T-helper 9 cell (primary cell): ENCODE results near the gene LRBA.
"Not testable (repeated sequence)": the region's sequence is repeated elsewhere in the genome, so short reads cannot be mapped to it uniquely, and the experiment has no call there.

Experiments used
- DNase-seq: peaks from one replicate; pipeline ENCODE4 v3.0.0-alpha.2; 2020

LRBA gene

DNA sequence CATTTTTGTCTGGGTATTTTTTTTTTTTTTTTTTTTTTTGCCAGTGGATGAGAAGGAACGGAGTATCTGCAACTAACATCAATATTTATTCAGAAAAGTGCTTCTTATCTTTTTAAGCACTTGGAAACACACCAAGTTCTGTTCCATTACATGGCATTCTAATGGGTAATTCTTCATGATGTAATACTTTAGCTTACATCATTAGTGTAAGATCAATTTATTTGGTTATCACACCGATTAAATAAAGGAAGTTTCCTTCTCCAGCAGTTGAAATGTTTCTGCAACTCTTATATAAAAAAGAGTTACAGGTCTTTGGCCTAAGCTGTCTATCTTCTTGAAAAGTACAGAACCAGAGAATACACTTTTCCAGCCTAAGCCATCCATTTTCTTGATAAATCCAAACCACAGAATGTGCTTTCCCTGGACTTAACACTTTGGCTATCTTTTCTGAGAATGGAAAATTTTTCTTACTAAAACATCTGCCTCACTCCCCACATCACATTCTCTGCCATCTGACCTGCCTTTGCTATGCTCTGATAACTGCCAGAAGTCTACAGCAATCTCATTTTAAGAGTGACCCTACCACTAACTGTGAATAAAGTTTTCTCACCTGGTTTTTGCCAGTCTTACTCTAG lies 625.1 kb downstream of the LRBA start:
- no peak for DNase-seq

DNA sequence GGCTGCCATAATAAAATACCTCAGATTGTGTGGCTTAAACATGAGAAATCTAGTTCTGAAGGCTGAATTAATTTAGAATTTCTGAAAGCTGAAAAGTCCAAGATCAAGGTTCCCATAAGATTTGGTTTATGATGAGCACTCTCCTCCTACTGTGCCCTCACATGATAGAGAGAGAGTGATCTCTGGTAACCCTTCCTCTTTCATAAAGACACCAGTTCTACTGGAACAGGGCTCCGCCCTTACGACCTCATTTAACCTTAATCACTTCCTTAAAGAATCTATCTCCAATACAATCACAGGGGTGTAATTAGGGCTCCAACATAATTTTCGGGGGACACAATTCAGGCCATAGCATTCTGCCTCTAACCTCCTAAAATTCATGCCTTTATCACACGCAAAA lies 627.1 kb downstream of the LRBA start:
- DNase-seq = no peak

DNA sequence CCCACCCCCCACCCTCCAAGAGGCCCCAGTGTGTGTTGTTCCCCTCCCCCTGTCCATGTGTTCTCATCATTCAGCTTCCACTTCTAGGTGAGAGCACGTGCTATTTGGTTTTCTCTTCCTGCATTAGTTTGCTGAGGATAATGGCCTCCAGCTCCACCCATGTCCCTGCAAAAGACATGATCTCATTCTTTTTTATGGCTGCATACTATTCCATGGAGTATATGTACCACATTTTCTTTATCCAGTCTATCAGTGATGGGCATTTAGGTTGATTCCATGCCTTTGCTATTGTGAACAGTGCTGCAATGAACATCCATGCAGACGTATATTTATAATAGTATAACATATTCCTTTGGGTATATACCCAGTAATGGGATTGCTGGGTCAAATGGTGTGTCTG lies 628.7 kb downstream of the LRBA start:
- DNase-seq = not testable (repeated sequence)

DNA sequence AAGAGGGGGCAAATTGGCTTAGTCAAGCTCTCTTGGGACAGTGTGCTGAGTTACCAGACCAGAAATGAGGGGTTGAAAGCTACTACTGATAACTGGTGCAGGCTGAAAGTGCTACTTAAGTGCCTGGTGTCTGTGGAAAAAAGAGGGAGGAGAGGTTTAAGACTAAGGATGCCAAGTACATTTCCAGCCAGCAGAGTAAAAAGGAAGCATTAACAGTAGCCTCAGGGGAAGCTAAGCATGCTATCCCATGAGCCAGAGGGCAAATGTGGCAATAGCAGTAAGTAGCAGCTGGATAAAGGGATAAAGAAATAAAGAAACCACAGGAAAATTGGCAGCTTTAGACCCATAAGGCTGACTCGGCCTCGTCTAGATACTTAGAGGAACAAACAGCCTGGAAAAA lies 629.5 kb downstream of the LRBA start:
- no peak for DNase-seq

DNA sequence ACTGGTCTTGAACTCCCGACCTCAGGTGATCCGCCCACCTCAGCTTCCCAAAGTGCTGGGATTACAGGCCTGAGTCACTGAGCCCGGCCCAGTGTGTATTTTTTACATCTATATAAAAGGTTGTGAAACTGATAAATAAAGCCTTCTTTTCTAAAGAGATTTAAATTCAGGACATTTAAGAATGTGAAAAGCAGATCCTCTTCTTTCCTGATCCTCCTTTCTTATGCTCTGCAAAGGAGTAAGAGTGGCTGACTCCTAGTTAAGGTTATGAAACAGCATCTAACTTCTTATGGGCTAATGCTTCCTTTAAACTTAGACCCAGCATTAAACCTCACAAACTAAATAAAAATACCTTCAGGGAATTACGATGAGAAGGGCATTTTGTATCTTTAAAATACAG lies 630.8 kb downstream of the LRBA start:
- DNase-seq = no peak

DNA sequence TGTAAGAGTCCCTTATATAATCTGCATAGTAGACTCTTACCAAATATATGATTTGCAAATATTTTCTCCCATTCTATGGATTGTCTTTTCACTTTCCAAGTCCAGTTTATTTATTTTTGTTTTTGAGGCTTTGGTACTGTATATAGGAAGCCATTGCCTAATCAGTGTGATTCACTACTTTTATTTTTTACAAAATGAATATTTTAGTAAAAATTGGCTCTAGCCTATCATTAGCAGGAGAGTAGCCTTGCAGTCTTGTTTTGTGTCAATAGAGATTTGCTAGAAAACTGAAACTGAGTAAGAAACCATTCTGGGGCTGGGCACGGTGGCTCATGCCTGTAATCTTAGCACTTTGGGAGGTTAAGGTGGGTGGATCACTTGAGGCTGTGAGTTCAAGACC lies 633.1 kb downstream of the LRBA start:
- DNase-seq = no peak

DNA sequence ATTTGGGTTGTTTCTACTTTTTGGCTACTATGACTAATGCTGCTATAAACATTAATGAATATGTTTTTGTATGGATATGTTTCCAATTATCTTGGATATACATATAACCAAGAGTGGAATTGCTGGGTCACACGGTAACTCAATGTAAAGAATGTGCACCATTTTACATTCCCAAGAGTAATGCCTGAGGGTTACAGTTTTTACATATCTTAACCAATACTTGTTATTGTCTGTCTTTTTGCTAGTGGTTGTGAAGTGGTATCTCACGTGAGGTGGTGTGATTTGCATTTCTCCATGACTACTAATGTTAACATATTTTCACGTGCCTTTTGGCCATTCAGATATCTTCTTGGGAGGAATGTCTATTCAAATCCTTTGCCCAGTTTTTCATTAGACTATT lies 633.5 kb downstream of the LRBA start:
- no peak for DNase-seq

DNA sequence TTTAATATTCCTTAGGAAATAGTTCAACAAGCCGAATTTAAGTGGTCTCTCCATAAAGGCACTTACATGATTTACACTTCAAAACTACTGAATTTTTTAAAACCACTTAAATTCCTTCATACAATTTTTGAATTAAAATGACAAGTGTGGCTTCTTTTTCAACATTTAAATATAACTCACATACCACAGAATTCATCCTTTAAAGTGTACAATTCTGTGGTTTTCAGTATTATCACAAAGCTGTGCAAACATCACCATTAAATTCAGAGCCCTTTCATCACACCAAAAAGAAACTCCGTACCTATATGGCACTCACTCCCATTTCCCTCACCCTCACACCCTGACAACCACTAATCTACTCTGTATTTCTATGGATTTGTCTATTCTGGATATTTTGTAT lies 634.0 kb downstream of the LRBA start:
- DNase-seq = no peak

DNA sequence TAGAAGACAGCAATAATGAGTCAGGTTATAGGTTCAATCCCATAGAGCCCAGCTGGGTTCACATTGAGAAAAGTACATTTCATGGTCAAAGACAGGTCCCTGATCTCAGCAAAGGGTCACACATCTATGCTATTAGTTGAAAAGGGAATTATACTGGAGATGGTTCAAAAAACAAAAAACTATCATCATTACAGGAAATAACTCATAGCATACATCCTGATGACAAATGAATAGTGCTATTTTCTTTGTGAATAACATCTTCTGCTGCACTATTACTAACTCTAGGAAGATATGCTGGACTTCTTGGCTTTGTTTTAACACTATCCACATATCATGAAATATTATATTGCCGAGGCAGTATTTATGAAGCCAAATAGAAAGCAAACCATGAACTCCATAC lies 635.6 kb downstream of the LRBA start:
- DNase-seq = no peak

DNA sequence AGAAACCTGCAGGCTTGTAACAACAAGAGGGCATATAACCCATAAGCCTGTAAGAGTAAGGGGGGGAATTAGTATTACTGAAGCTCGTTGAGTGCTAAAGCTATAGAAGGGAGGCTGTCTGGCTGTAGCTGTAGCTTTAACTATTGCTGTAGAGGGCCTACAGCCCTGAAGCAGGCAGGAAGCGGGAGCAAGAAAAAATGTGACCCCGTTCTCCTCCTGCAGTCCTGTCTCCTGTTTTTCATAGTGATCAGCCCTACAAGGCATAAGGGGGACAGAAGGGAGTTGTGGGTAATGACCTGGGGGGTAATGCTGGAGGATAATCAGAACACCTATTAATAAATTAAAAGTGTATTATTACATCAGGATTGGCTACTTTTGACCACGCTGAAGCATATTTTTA lies 640.1 kb downstream of the LRBA start:
- DNase-seq = no peak

DNA sequence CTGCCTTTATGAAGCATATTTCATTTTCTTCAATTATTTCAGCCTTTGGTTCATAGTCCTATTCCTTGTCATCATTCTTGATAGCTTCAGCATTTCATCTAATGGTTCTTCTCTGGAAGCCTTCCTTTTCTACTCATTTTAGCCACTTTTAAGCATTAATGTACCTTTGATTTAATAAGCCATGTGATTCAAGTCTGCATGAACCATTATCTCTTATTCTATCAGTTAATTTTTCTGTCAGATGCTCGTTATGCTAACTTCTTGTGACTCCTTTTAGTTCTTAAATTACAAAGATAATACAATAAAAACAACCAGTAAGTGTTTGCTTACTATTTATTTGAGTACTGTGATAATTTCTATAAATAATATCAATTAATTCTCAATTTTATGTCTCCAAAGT lies 643.2 kb downstream of the LRBA start:
- DNase-seq = no peak

DNA sequence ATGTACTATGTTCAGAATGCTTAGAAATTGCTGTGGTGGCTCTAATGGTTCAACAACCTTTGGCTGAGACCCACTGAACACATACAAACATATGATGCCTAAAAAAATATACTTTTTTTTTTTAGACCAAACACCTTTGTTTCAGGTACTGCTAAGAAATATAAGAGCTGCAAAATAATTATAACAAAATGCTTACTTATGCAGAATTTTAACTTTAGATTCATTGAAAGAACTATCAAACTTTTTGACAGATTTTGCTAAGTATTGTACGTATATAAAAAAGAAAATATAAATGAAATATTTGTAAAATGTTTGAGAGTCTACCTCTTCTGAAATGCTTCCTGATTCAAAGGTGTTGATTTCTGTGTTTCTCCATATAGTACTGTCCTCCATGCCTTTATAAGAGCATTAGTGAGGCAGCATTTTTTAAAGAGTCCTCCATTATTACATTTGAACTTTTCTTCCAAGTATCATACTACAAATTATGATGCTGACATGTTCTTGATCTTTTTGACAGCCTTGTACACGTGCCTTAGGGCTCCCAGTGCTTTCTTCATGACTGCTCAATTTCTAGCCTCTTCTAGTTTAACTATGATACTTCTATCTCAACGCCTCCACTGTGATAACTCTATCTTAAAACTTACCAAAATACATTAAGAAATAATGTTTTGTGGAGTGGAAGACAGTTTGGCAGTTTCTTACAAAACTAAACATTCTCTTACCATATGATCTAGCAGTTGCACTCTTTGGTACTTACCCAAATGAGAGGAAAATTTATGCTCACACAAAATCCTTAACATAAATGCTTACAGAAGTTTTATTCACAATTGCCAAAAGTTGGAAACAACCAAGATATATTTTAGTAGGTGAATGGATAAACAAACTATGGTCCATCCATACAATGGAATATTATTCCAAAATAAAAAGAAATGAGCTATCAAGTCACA lies 645.4 kb downstream of the LRBA start:
- DNase-seq = no peak

DNA sequence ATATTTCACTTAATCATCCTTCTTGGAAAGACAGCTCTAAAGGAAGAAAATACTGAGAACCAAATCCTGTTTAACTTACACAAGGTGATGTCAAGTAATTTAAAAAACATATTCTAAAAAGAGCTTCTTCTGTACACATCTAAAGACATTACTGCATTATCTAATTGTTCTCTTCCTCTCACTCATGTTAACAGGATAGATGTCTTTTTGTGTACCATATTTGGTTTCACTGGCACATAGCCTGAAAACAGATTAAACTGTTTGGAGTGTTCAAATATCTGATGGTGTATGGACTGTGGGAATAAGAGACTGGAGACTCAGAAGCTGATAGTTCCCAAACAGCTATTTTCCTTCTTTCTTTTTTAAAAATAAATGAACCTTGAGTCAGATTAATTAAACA lies 646.4 kb downstream of the LRBA start:
- DNase-seq = no peak

DNA sequence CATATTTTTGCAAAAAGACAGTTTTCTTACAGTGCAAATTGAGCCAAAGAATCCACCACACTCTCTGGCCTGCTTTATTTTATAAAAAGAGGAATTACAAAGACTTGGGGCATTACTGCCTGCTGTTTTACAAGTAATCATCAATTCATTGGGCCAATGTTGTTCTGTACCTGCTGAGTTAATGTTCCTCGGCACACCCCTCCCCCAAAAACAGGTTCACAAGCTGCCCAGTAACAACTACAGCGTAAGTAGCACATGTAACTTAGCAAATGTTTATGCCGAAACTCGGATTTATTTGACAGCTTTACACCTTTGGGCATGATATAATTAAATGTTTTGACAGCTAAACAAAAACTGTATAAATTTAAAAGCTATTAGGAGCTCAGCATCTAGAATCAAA lies 647.8 kb downstream of the LRBA start:
- no peak for DNase-seq

DNA sequence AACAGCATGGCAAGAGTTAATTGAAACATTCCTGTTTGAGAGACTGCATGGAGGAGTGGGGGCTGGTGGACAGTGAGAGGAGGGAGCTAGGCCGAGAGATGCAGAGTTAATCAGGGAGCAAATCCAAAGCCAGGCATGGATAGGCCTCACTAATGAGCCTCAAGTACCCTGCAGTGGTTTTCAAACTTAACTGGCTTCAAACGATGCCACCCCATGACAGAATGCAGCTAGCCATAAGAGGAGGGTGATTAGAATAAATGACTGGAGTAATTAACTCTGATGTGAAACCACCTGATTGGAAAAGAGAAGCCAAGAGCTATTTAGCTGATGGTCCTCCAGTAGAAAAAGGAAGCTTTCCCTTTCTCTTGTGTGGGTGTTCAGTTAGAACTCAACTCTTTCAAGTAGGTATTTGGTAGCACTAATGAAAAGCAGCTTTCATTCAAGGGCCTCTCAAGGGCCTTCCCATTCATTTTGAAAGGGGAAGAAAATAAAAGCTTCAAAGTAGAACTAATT lies 648.5 kb downstream of the LRBA start:
- no peak for DNase-seq

DNA sequence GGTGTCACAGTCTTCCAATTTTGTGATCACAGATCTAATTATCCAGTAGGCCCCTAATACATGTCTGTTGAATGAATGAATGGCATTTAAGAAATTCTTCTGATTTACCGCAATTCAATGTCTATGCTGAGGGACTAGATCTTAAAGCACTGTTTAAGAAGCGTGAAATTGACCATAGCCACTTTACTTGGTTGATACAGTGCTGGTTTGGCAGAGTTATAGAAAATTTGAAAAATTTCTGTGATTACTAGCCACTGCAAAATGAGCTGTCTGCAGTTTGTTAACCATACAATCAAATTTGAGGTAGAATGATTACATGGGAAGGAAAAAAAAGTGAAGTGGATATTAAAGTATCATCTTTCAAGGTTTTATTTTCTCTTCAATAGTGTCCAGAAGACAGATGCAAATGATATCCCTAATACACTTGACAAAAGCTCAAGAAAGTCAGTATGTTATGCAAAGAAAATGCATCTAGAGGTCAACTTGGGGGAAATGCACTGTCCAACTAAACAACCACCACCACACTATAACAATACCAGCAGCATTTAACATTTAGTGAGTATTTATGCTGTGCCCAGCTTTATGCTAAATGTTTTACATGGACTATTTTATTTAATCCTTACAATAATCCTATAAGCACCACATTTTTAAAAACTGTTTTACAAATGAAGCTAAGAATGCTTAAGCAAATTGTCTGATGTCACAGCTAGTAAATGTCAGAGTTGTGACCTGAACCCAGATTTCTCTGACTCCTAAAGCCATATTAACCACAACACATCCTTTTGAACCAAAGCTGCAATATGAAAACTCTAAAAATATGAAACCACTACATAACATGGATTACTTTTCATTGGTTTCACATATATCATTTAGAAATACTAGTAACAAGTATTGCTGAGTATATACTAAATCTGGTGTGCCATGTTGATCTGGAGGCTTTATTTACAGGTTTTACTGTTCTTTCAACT lies 651.1 kb downstream of the LRBA start:
- DNase-seq = no peak

DNA sequence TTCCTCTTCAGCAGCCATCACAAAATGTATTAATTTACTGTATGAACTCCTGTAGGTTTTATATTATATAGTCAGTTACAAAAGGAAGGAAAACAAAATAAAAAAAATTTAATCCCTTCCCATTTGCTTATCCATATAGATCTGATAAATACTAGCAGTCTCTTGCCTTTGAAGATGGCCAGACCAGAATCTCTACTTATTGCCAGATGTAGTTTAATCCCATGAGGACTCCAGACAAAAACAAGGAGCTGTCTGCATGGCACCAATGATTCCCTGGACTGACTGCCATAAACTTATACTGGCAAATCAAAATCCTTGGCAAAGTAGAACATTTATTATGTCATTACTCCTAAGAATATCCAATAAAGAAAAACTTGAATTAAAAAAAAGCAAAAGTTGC lies 656.4 kb downstream of the LRBA start:
- DNase-seq = no peak

DNA sequence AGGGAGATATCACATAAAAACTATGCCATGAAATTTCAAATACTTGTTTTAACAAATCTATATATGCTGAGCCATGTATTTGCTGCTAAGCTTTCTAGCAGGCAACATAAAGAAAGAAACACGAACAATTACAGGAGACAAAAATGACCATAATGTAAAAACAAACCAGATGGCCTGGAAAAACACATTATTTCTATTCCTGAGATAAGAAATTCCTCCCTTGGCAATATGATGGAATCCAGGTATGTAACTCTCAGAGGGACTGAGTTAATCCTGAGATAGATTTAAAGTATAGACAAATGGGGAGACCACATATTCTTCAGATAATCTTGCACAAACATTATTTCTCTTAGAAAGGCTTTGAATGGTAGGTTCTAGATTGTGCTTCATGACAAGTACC lies 657.3 kb downstream of the LRBA start:
- DNase-seq = no peak

DNA sequence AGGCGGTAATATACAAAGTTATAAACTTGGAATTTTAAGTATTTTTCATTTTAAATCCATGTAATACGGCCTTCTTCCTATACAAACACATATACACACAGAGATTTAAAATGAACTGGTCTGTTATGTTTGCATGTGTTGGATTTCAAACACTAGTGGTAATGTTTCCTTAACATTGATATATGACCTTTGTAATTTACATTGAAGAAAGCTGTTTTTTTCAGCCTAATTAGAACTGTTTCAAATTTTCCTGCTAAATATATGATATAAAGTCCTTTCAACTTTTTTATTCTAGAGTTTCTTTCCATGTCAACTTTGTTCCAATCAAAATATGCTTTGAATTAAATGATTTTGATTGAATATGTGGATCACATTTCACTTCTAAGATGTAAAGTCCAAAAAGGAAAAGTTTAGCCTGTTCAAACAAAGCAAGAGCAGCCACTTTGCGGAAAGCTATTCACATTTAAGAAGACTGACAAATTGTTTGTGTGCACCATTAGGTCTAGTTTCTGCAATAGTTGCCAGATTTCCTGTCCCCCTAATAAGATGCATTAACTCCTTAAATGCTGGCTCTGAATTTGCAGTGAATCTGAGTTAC lies 659.1 kb downstream of the LRBA start:
- no peak for DNase-seq

DNA sequence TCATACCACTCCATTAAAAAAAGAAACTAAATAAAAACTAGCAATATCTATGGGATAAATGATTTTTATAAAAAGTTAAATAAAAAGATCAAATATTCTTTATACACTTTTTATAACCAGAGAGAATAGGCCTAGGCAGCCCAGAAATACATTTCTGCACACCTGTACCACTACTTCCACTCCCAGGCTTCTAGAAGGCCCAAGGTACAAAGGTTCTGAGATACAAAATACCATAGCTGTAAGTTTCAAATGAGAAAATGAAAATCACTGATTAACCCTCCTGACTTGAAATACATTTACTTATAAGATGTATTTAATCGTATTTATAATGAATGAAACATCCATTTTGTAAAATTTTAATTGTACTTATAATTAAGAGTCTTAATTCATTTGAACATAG lies 659.7 kb downstream of the LRBA start:
- no peak for DNase-seq

DNA sequence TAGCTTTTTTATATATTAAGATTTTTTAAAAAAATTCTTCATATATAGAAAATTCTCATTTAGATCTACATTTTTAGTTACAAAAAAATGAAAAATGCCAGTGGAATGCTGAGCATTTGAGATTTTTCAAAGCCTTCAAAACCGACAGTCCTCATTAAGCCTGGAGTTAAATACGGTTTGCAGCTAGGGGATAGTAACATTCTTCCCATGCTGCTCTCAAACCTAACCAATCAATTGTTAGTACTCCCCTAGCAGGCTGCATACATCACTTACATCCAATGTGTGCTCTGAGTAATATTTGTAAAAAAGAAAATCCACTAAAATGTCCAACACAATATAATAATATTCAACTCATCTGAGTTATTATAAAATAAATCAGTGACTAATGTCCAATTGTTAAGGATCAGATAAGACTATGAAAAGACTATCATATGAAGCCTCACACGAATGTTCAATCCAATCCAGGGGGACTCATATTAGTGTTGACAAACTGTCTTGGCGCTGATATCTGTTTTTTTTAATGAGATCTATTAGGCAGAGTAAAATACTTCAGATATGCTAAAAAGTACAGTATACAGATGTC lies 660.8 kb downstream of the LRBA start:
- DNase-seq = no peak

DNA sequence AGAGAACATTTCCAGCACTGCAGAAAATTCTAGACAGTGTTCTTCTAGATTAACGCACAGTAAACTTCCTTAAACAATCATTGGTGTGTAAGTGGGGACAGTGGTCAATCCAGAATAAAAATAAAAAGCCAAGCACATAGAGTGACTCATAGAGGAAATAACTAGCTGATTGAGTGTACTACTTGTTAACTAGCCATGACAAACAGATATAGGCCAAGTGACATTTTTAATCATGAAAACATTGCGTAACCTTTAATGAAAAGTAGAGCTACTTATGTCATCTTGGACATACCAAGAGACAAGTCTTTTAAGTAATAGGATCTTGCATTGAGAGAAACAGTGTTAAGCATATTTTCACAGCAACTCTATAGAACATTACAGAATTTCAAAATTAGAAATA lies 667.0 kb downstream of the LRBA start:
- no peak for DNase-seq
